Adrenal gland (tissue), 5 donors: ENCODE measurements around the gene PFN1.

Source experiments
- CTCF ChIP-seq, 6 experiments: fragments of 450-650 bp in 4 of 6; fragments of 200-600 bp in 2 of 6; sonication (generic) in 1 of 6; IDR thresholded peaks; 1 replicate in 5 of 6; 2 replicates in 1 of 6; pipeline versions ENCODE4 v1.5.1 to v1.8.0; 2016 to 2021; ENCODE audit warnings: antibody characterized with exemption in 6 of 6, mild to moderate bottlenecking in 2 of 6, moderate library complexity in 1 of 6
- POLR2A ChIP-seq, 2 donors: fragments of 450-650 bp; IDR thresholded peaks; one replicate each; pipeline ENCODE4 v1.6.1; 2017; ENCODE audit warnings: antibody characterized with exemption in 2 of 2, mild to moderate bottlenecking in 2 of 2, moderate library complexity in 1 of 2
- donor health status: DM: no; HTN: no; CAD: no.

- TF ChIP-seq CTCF (IDR thresholded peaks at IDR 0.05) = no peak
- TF ChIP-seq POLR2A (IDR thresholded peaks at IDR 0.05) = no peak
These were observed 25.9 kb upstream of the PFN1 start for GRCh38 chr17:4974115-4974670.
